Measurements from ENCODE around the gene CCT2. TPM values are rescaled to one million over a fixed set of nuclear protein-coding genes. Genes with fewer than 3 reads are reported as not detected.

Gene CCT2
- total RNA-seq, 1 donor from 2014 or later = 279 TPM

- no peak for TF ChIP-seq CTCF (conservative IDR thresholded peaks at IDR 0.05; ENCODE audit: low read depth, low read length)
- no peak overlapping the region for H3K4me3 ChIP-seq (ENCODE audit: low read depth, low read length)
- DNase-seq (ENCODE audit: low read depth) = no peak
These were observed 34.5 kb upstream of the CCT2 start for GRCh38 chr12:69550569-69551350.

GRCh38 chr12:69553628-69554248, 31.5 kb upstream of the CCT2 start:
- peak; percentile 47 for DNase-seq (ENCODE audit: low read depth)
- no peak overlapping the region for H3K4me3 ChIP-seq (ENCODE audit: low read depth, low read length)
- no peak for TF ChIP-seq CTCF (conservative IDR thresholded peaks at IDR 0.05; ENCODE audit: low read depth, low read length)

- no peak overlapping the region for H3K4me3 ChIP-seq (ENCODE audit: low read depth, low read length)
- TF ChIP-seq CTCF (conservative IDR thresholded peaks at IDR 0.05; ENCODE audit: low read depth, low read length) = no peak
- no peak for DNase-seq (ENCODE audit: low read depth)
These were observed 29.8 kb upstream of the CCT2 start for GRCh38 chr12:69555461-69555860.

- no peak overlapping the region for H3K4me3 ChIP-seq (ENCODE audit: low read depth, low read length)
- TF ChIP-seq CTCF (conservative IDR thresholded peaks at IDR 0.05; ENCODE audit: low read depth, low read length) = no peak
- DNase-seq (ENCODE audit: low read depth) = no peak
These were observed 28.9 kb upstream of the CCT2 start for GRCh38 chr12:69556383-69556782.

- TF ChIP-seq CTCF (conservative IDR thresholded peaks at IDR 0.05; ENCODE audit: low read depth, low read length) = no peak
- no peak overlapping the region for H3K4me3 ChIP-seq (ENCODE audit: low read depth, low read length)
These were observed 22.0 kb upstream of the CCT2 start for GRCh38 chr12:69563166-69563762.

GRCh38 chr12:69566603-69567002, 18.7 kb upstream of the CCT2 start:
- TF ChIP-seq CTCF (conservative IDR thresholded peaks at IDR 0.05; ENCODE audit: low read depth, low read length) = peak; percentile 31
- no peak for DNase-seq (ENCODE audit: low read depth)
- no peak overlapping the region for H3K4me3 ChIP-seq (ENCODE audit: low read depth, low read length)

More at GRCh38 chr12:69563166-69563762, 22.0 kb upstream of the CCT2 start:
- no peak for DNase-seq (ENCODE audit: low read depth)
